GM19438 (cell line): ENCODE measurements around the gene TUBGCP5.
"Not testable (repeated sequence)": the region's sequence is repeated elsewhere in the genome, so short reads cannot be mapped to it uniquely, and the experiment has no call there.

Source experiments
- ATAC-seq: cut with Tn5 transposase; IDR thresholded peaks from one replicate; pipeline ENCODE4 v1.9.1; 2021; ENCODE audit warnings: low read depth; ENCODE audit not compliant: unreplicated experiment

The TUBGCP5 gene

GRCh38 chr15:23043535-23043934 is 4.2 kb upstream of the TUBGCP5 start:
- ATAC-seq: not testable (repeated sequence)

GRCh38 chr15:23041736-23042135 is 2.4 kb upstream of the TUBGCP5 start:
- ATAC-seq: not testable (repeated sequence)

GRCh38 chr15:23039917-23040281 is 530 bp upstream of the TUBGCP5 start:
- ATAC-seq: peak; percentile 31

- ATAC-seq: peak; percentile 7
Measured at GRCh38 chr15:23038726-23039142, 635 bp downstream of the TUBGCP5 start.

- ATAC-seq: no peak
Measured at GRCh38 chr15:23035964-23036566, 3.3 kb downstream of the TUBGCP5 start.

- ATAC-seq: no peak
Measured at GRCh38 chr15:23033979-23034378, 5.4 kb downstream of the TUBGCP5 start.

GRCh38 chr15:23026218-23026617 is 13.2 kb downstream of the TUBGCP5 start:
- ATAC-seq: no peak

GRCh38 chr15:23022156-23022555 is 17.2 kb downstream of the TUBGCP5 start:
- no peak for ATAC-seq

GRCh38 chr15:23014394-23015000 is 24.9 kb downstream of the TUBGCP5 start:
- no peak for ATAC-seq

- no peak for ATAC-seq
Measured at GRCh38 chr15:23013681-23014080, 25.7 kb downstream of the TUBGCP5 start.

- ATAC-seq: not testable (repeated sequence)
Measured at GRCh38 chr15:23012616-23013015, 26.8 kb downstream of the TUBGCP5 start.

GRCh38 chr15:23003736-23004135 is 35.6 kb downstream of the TUBGCP5 start:
- ATAC-seq: no peak

GRCh38 chr15:23002920-23003319 is 36.4 kb downstream of the TUBGCP5 start:
- no peak for ATAC-seq

- no peak for ATAC-seq
Measured at GRCh38 chr15:22995795-22996194, 43.6 kb downstream of the TUBGCP5 start.

GRCh38 chr15:22992024-22992326 is 47.4 kb downstream of the TUBGCP5 start:
- ATAC-seq: no peak

GRCh38 chr15:22989576-22990477 is 49.5 kb downstream of the TUBGCP5 start:
- ATAC-seq: no peak

- ATAC-seq: no peak
Measured at GRCh38 chr15:22988811-22989210, 50.6 kb downstream of the TUBGCP5 start.

- not testable (repeated sequence) for ATAC-seq
Measured at GRCh38 chr15:22981931-22982330, 57.4 kb downstream of the TUBGCP5 start.

- ATAC-seq: no peak
Measured at GRCh38 chr15:22981051-22981840, 58.1 kb downstream of the TUBGCP5 start.

GRCh38 chr15:22980189-22981050 is 58.9 kb downstream of the TUBGCP5 start, which contains the start of gene CYFIP1:
Gene CYFIP1, minus strand, starts transcription at chr15:22980368. Its CDS starts 33,083 bp downstream, at chr15:22947285.
- ATAC-seq: peak; percentile 71
